Endothelial cell of umbilical vein (primary cell): ENCODE measurements around the gene TARM1. TPM values are rescaled to one million over a fixed set of nuclear protein-coding genes. Genes with fewer than 3 reads are reported as not detected.

ENCODE experiments used
- BruUV-seq: library from RNA; stranded (reverse); fragments of 400-500 nt; replicated peaks from 2 replicates; lab custom pipeline; 2021; lab: Mats Ljungman, UMichigan
- CTCF ChIA-PET: fragments of 300-600, 350-600 bp; sonication (Branson Sonifier 250); formaldehyde crosslinking; loops from one replicate; lab custom pipeline; 2021; ENCODE audit warnings: antibody characterized with exemption, inconsistent platforms; lab: Charles Lee
- POLR2A ChIA-PET: fragments of 300-600, 350-600 bp; sonication (Branson Sonifier 250); formaldehyde crosslinking; loops from one replicate; lab custom pipeline; 2021; ENCODE audit warnings: antibody characterized with exemption, inconsistent platforms; lab: Charles Lee
- DNase-seq: peaks from one replicate; pipeline ENCODE4 v3.0.0-alpha.2; 2011; ENCODE audit warnings: low read depth, low spot score
- FAIRE-seq: peaks from 2 replicates; lab custom pipeline; 2011; peaks lifted over from hg19 to GRCh38; lab: Jason Lieb, UNC
- H2AFZ ChIP-seq: 2 replicates; pipeline ENCODE4 v1.6.0; 2012; ENCODE audit warnings: low read depth, low read length, control low read depth, inconsistent platforms
- H3K27ac ChIP-seq: 2 replicates; pipeline ENCODE4 v1.5.1; 2011; ENCODE audit warnings: low read depth, mild to moderate bottlenecking, control low read depth, low read length, moderate library complexity; ENCODE audit not compliant: insufficient read depth
- H3K27me3 ChIP-seq, 2 experiments: 2 replicates each; pipeline versions ENCODE4 v1.6.0 to v1.6.1; 2011; ENCODE audit warnings: low read length in 2 of 2, mixed read lengths in 1 of 2; ENCODE audit not compliant: control insufficient read depth in 2 of 2, insufficient read depth in 2 of 2
- H3K36me3 ChIP-seq, 2 experiments: 2 replicates in 1 of 2; 3 replicates in 1 of 2; pipeline ENCODE4 v1.5.1; 2011; ENCODE audit warnings: low read length in 2 of 2, mild to moderate bottlenecking in 1 of 2, moderate library complexity in 1 of 2; ENCODE audit not compliant: control insufficient read depth in 2 of 2, insufficient read depth in 2 of 2; ENCODE audit errors: extremely low read depth in 1 of 2
- H3K4me1 ChIP-seq: 3 replicates; pipeline ENCODE4 v1.5.1; 2011; ENCODE audit warnings: mild to moderate bottlenecking, low read length; ENCODE audit not compliant: control insufficient read depth, insufficient read depth; ENCODE audit errors: extremely low read depth
- H3K4me2 ChIP-seq: 2 replicates; pipeline ENCODE4 v1.6.1; 2011; ENCODE audit warnings: low read length, control low read depth, mixed read lengths; ENCODE audit not compliant: insufficient read depth
- H3K4me3 ChIP-seq, 3 experiments: fragments of 200-600 bp in 1 of 3; sonication (generic), shearing (Covaris generic) in 1 of 3; replicated peaks in 1 of 3; 2 replicates each; pipeline ENCODE4 v1.5.1; 2011 to 2016; ENCODE audit warnings: control low read depth in 3 of 3, low read length in 3 of 3, mild to moderate bottlenecking in 2 of 3, inconsistent platforms in 1 of 3, low read depth in 1 of 3, moderate library complexity in 1 of 3; ENCODE audit not compliant: insufficient read depth in 1 of 3
- H3K79me2 ChIP-seq: 2 replicates; pipeline ENCODE4 v1.6.0; 2012; ENCODE audit warnings: low read length, inconsistent platforms; ENCODE audit not compliant: control insufficient read depth, insufficient read depth
- H3K9ac ChIP-seq: replicated peaks from 2 replicates; pipeline ENCODE3; 2011; ENCODE audit warnings: low read length, control low read depth; ENCODE audit not compliant: insufficient read depth; ENCODE audit errors: extremely low read depth
- H3K9me1 ChIP-seq: replicated peaks from 3 replicates; pipeline ENCODE4 v1.6.0; 2011; ENCODE audit warnings: mild to moderate bottlenecking, low read length; ENCODE audit not compliant: control insufficient read depth, insufficient read depth; ENCODE audit errors: extremely low read depth
- H3K9me3 ChIP-seq: replicated peaks from 2 replicates; pipeline ENCODE4 v1.5.1; 2012; ENCODE audit warnings: low read length, inconsistent platforms; ENCODE audit not compliant: control insufficient read depth, insufficient read depth
- H4K20me1 ChIP-seq: replicated peaks from 2 replicates; pipeline ENCODE3; 2011; ENCODE audit warnings: mild to moderate bottlenecking, low read length; ENCODE audit not compliant: control insufficient read depth, insufficient read depth; ENCODE audit errors: extremely low read depth
- CTCF ChIP-seq, 2 donors: IDR thresholded peaks; 1 replicate in 1 of 2; 2 replicates in 1 of 2; pipeline ENCODE4 v1.5.1; 2011; ENCODE audit warnings: low read length in 2 of 2, mild to moderate bottlenecking in 2 of 2, moderate library complexity in 2 of 2, control low read depth in 1 of 2, inconsistent platforms in 1 of 2, low read depth in 1 of 2; ENCODE audit not compliant: insufficient read depth in 1 of 2; ENCODE audit errors: extremely low read depth in 1 of 2
- FOS ChIP-seq: IDR thresholded peaks from 2 replicates; pipeline ENCODE4 v1.6.1; 2011; ENCODE audit warnings: mild to moderate bottlenecking, low read length, moderate library complexity, borderline replicate concordance; ENCODE audit not compliant: insufficient read depth
- GATA2 ChIP-seq: IDR thresholded peaks from 2 replicates; pipeline ENCODE4 v1.7.0; 2011; ENCODE audit warnings: low read depth, mild to moderate bottlenecking, moderate library complexity, mixed read lengths, low read length; ENCODE audit not compliant: insufficient read length, insufficient read depth
- JUN ChIP-seq: IDR thresholded peaks from 2 replicates; pipeline ENCODE4 v1.6.1; 2011; ENCODE audit warnings: borderline replicate concordance, low read depth; ENCODE audit not compliant: insufficient read length, insufficient read depth
- MYC ChIP-seq: IDR thresholded peaks from one replicate; pipeline ENCODE4 v1.6.1; 2011; ENCODE audit warnings: mild to moderate bottlenecking, low read depth, low read length
- POLR2A ChIP-seq: IDR thresholded peaks from 2 replicates; pipeline ENCODE4 v1.6.1; 2012; ENCODE audit warnings: low read depth, mild to moderate bottlenecking, control low read depth, low read length
- POLR2AphosphoS5 ChIP-seq: IDR thresholded peaks from 2 replicates; pipeline ENCODE4 v1.6.1; 2012; ENCODE audit warnings: low read depth, mild to moderate bottlenecking, control low read depth, low read length, moderate library complexity; ENCODE audit not compliant: insufficient read depth
- dilution Hi-C: fragments of 300-500 bp; cut with MboI; formaldehyde crosslinking; loops from one replicate; pipeline ENCODE4 v1.15.0; 2019; ENCODE audit warnings: low sequenced_read_pairs; ENCODE audit not compliant: extremely low pct_ligation_motif_present
- intact Hi-C: fragments of 100-400 bp; cut with micrococcal nuclease; formaldehyde crosslinking; loops from one replicate; pipeline ENCODE4 v1.10.0; 2022
- polyA plus RNA-seq, 4 experiments: library from polyadenylated mRNA; depleted of rRNA in 3 of 4; stranded (reverse) in 3 of 4; unstranded in 1 of 4; fragments of >200 nt; gene quantifications; 2 replicates each; pipeline versions ENCODE4 v1.2.1 to v1.2.3, GENCODE V29; 2011 to 2012; ENCODE audit warnings: missing spikeins in 1 of 4
- total RNA-seq: library from RNA; stranded (reverse); gene quantifications from 2 replicates; pipeline ENCODE4 v1.2.3, GENCODE V29; 2021
- TF ChIP-seq, protein P1 (sequence below): IDR thresholded peaks from 2 replicates; pipeline ENCODE4 v1.6.1; 2011; ENCODE audit not compliant: insufficient read depth, insufficient read length

The TARM1 gene
- total and polyA plus RNA-seq, 2 donors (not counting 3 experiments of a cell fraction or from before 2014, with no cell fraction given) = not detected

GRCh38 chr19:54035215-54036178, 45.7 kb downstream of the TARM1 start:
- POLR2A ChIA-PET = interaction anchor here (0.6 kb wide), 1 partner anchor 26 kb away, joined by 7 read pairs; no protein-coding TSS in a partner anchor
- CTCF ChIA-PET = interaction anchor here (0.6 to 1.9 kb wide), 12 partner anchors 9 to 840 kb away, joined by 3 to 15 read pairs (median 4); no protein-coding TSS in a partner anchor
- Histone ChIP-seq H3K4me2 (peak overlapping the region; percentile 72), H2AFZ (peak overlapping the region; percentile 25), H3K4me1 (peaks cover 16% of the 10 kb centered on the region), H3K36me3 (no peaks in the 10 kb centered on the region), H4K20me1 (no peaks in the 10 kb centered on the region), H3K9ac (peak overlapping the region; percentile 17), H3K27me3 (no peaks in the 10 kb centered on the region), H3K79me2 (no peaks in the 10 kb centered on the region), H3K9me1 (no peaks in the 10 kb centered on the region), H3K4me3 (no peak overlapping the region), H3K27ac (peak overlapping the region; percentile 68), H3K9me3 (no peaks in the 10 kb centered on the region)
- FAIRE-seq = peak; percentile 99
- intact Hi-C loops = loop anchor here (1.0 to 10.0 kb wide), 3 partner anchors 15 to 841 kb away; partner anchors contain the start of genes NDUFA3 and ZNF665
- TSS peak; percentile 83 for BruUV-seq
- dilution Hi-C loops = no loop called here
- TF ChIP-seq, protein P1, sequence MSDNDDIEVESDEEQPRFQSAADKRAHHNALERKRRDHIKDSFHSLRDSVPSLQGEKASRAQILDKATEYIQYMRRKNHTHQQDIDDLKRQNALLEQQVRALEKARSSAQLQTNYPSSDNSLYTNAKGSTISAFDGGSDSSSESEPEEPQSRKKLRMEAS = no peak
- peak; percentile 63 for TF ChIP-seq GATA2
- TF ChIP-seq JUN = peak; percentile 93
- peak; percentile 53 for TF ChIP-seq MYC
- TF ChIP-seq POLR2A = no peak
- TF ChIP-seq FOS = peak; percentile 97
- TF ChIP-seq POLR2AphosphoS5 = peak; percentile 66
- TF ChIP-seq CTCF (IDR thresholded peaks at IDR 0.05; ENCODE audit: extremely low read depth in 1 of 2, insufficient read depth in 1 of 2, low read depth in 1 of 2, low read length in 2 of 2) = no peak
- DNase-seq = peak; percentile 86
